ENCODE measurements around the gene FBXO3. TPM values are rescaled to one million over a fixed set of nuclear protein-coding genes. Genes with fewer than 3 reads are reported as not detected.
"Not testable (repeated sequence)": the region's sequence is repeated elsewhere in the genome, so short reads cannot be mapped to it uniquely, and the experiment has no call there.

The FBXO3 gene
- total RNA-seq, 1 donor from 2014 or later: 39.1 TPM

DNA sequence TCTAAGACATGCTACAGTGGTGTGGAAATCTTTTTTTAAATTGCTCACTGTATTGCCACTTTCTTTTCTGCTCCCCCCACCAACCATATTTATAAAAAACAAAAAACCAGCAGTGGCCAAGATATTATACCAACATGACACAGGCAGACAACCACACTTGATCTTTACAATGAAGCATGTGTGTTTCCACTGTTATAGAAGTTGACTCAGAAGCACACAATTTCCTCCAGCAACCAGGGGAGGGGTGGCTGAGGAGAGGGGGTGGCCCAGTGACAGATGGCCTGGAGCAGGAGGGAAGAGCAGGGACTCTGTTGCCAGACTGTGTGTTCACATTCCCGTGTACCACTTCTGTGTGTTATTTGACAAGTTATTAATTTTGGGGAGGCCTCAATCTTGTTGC is 52.9 kb downstream of the FBXO3 start:
- Histone ChIP-seq H3K4me1 (ENCODE audit: control insufficient read depth in 3 of 3, insufficient read depth in 3 of 3, low read length in 3 of 3) (peaks cover 83 to 85% (median 84%) of the 10 kb centered on the region in 3 donors), H3K27me3 (ENCODE audit: control insufficient read depth in 3 of 3, insufficient read depth in 3 of 3, low read length in 3 of 3) (no peaks in the 10 kb centered on the region), H3K9me3 (ENCODE audit: control insufficient read depth in 3 of 3, low read length in 3 of 3) (no peaks in the 10 kb centered on the region), H3K9ac (ENCODE audit: low read depth in 1 of 3, low read length in 3 of 3) (peak overlapping the region in 2 of 3 donors; percentile 33 to 52), H3K4me3 (ENCODE audit: low read length in 3 of 3) (no peak overlapping the region), H3K36me3 (ENCODE audit: control insufficient read depth in 3 of 3, insufficient read depth in 3 of 3, low read length in 3 of 3) (peaks cover 28 to 33% (median 29%) of the 10 kb centered on the region in 3 donors), H3K27ac (ENCODE audit: low read depth, low read length) (peak overlapping the region; percentile 94)

DNA sequence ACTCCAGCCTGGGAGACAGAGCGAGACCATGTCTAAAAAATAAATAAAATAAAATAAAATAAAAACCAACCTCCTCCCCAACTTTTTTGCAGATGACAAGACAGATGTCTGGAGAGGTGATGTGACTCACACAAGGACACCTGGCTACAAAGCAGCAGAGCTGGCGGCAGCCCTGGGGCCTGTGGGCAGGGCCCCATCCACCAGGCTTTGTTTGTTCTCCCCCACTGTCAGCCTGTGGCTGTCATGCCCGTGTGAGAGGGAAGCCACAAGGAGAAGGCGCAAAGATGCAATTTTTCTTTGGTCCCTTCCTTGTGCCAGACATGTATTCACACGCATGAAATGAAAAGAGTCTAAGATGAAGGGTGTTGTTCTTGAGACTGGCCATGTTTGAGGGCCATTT is 54.7 kb downstream of the FBXO3 start:
- H3K9me3 ChIP-seq (ENCODE audit: control insufficient read depth in 3 of 3, low read length in 3 of 3): no peaks in the 10 kb centered on the region
- H3K4me3 ChIP-seq (ENCODE audit: low read length in 3 of 3): no peak overlapping the region
- no peaks in the 10 kb centered on the region for H3K27me3 ChIP-seq (ENCODE audit: control insufficient read depth in 3 of 3, insufficient read depth in 3 of 3, low read length in 3 of 3)
- H3K36me3 ChIP-seq (ENCODE audit: control insufficient read depth in 3 of 3, insufficient read depth in 3 of 3, low read length in 3 of 3): peaks cover 33 to 40% (median 38%) of the 10 kb centered on the region in 3 donors
- peak overlapping the region; percentile 71 for H3K27ac ChIP-seq (ENCODE audit: low read depth, low read length)
- H3K4me1 ChIP-seq (ENCODE audit: control insufficient read depth in 3 of 3, insufficient read depth in 3 of 3, low read length in 3 of 3): peaks cover 75 to 79% (median 76%) of the 10 kb centered on the region in 3 donors
- no peak overlapping the region for H3K9ac ChIP-seq (ENCODE audit: low read depth in 1 of 3, low read length in 3 of 3)

DNA sequence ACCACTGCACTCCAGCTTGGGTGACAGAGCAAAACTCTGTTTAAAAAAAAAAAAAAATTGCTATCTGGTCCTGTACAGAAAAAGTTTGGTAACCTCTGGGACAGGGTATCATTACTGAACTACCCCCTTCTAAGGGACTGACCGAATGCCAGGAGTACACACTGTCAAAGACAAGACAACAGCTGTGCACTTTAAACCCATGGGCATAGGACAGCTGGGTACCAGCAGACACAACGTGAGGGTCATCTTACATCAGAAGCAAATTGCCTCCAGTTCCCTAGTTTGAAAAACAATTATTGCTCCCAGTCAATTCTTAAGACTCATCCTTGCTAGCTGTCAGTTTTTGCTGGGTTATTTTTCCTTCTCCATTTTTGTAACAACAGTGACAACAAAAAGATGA is 55.9 kb downstream of the FBXO3 start:
- H3K36me3 ChIP-seq (ENCODE audit: control insufficient read depth in 3 of 3, insufficient read depth in 3 of 3, low read length in 3 of 3): peaks cover 36 to 48% (median 45%) of the 10 kb centered on the region in 3 donors
- H3K4me1 ChIP-seq (ENCODE audit: control insufficient read depth in 3 of 3, insufficient read depth in 3 of 3, low read length in 3 of 3): peaks cover 63 to 68% (median 65%) of the 10 kb centered on the region in 3 donors
- no peak overlapping the region for H3K9ac ChIP-seq (ENCODE audit: low read depth in 1 of 3, low read length in 3 of 3)
- H3K27ac ChIP-seq (ENCODE audit: low read depth, low read length): no peak overlapping the region
- H3K9me3 ChIP-seq (ENCODE audit: control insufficient read depth in 3 of 3, low read length in 3 of 3): no peaks in the 10 kb centered on the region
- H3K4me3 ChIP-seq (ENCODE audit: low read length in 3 of 3): no peak overlapping the region
- H3K27me3 ChIP-seq (ENCODE audit: control insufficient read depth in 3 of 3, insufficient read depth in 3 of 3, low read length in 3 of 3): no peaks in the 10 kb centered on the region

DNA sequence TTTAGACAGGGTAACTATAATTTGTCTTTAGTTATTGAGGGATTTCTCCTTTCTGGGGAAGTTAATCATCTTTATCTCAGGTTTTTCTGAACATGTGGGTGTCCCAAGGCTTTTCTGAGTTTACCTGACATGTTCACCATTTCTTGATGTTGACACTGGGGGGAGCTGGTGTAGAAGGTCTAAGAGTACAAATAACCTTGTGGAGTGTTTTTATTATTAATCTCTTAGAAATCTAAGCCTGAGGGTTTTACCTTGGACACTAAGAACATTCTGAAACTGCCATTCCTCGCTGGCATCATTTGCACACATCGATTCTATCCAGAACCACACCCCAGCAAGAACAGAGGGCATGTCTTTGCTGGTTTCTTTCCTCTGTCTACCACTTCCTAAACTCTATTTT is 58.1 kb downstream of the FBXO3 start:
- Histone ChIP-seq H3K27ac (ENCODE audit: low read depth, low read length) (peak overlapping the region; percentile 32), H3K9ac (ENCODE audit: low read depth in 1 of 3, low read length in 3 of 3) (peak overlapping the region in 2 of 3 donors; percentile 25 to 29), H3K4me1 (ENCODE audit: control insufficient read depth in 3 of 3, insufficient read depth in 3 of 3, low read length in 3 of 3) (peaks cover 42 to 46% (median 43%) of the 10 kb centered on the region in 3 donors)

DNA sequence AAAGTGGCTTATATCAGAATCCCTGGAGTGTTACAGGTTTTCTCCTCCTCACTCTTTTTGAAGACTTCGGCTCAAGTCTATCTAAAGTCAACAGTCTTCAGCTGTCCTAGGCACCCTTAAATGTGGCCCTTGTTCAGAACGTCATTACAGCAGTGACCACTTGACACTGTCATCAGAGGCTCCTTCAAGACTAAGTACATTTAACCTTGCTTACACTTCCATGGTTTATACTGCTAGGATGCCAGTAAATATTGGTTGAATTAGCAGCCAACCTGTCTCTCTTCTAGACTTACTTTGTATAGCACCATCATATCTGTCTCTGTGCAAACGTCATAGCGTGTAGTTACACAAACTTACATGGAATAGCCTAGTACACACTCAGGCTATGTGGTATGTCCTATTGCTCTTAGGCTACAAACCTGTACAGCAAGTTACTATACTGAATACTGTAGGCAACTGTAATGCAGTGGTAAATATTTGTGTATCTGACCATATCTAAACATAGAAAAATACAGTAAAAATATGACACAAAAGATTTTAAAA is 60.4 kb downstream of the FBXO3 start:
- H3K4me3 ChIP-seq (ENCODE audit: low read length in 3 of 3): no peak overlapping the region
- peaks cover 29 to 54% (median 47%) of the 10 kb centered on the region in 3 donors for H3K36me3 ChIP-seq (ENCODE audit: control insufficient read depth in 3 of 3, insufficient read depth in 3 of 3, low read length in 3 of 3)
- H3K9me3 ChIP-seq (ENCODE audit: control insufficient read depth in 3 of 3, low read length in 3 of 3): no peaks in the 10 kb centered on the region
- H3K9ac ChIP-seq (ENCODE audit: low read depth in 1 of 3, low read length in 3 of 3): no peak overlapping the region
- peaks cover 26 to 35% (median 30%) of the 10 kb centered on the region in 3 donors for H3K4me1 ChIP-seq (ENCODE audit: control insufficient read depth in 3 of 3, insufficient read depth in 3 of 3, low read length in 3 of 3)
- H3K27ac ChIP-seq (ENCODE audit: low read depth, low read length): no peak overlapping the region
- H3K27me3 ChIP-seq (ENCODE audit: control insufficient read depth in 3 of 3, insufficient read depth in 3 of 3, low read length in 3 of 3): no peaks in the 10 kb centered on the region

More for the DNA sequence above, 58.1 kb downstream of the FBXO3 start:
- Histone ChIP-seq H3K36me3 (ENCODE audit: control insufficient read depth in 3 of 3, insufficient read depth in 3 of 3, low read length in 3 of 3) (peaks cover 32 to 56% (median 49%) of the 10 kb centered on the region in 3 donors), H3K27me3 (ENCODE audit: control insufficient read depth in 3 of 3, insufficient read depth in 3 of 3, low read length in 3 of 3) (no peaks in the 10 kb centered on the region), H3K9me3 (ENCODE audit: control insufficient read depth in 3 of 3, low read length in 3 of 3) (no peaks in the 10 kb centered on the region), H3K4me3 (ENCODE audit: low read length in 3 of 3) (no peak overlapping the region)

DNA sequence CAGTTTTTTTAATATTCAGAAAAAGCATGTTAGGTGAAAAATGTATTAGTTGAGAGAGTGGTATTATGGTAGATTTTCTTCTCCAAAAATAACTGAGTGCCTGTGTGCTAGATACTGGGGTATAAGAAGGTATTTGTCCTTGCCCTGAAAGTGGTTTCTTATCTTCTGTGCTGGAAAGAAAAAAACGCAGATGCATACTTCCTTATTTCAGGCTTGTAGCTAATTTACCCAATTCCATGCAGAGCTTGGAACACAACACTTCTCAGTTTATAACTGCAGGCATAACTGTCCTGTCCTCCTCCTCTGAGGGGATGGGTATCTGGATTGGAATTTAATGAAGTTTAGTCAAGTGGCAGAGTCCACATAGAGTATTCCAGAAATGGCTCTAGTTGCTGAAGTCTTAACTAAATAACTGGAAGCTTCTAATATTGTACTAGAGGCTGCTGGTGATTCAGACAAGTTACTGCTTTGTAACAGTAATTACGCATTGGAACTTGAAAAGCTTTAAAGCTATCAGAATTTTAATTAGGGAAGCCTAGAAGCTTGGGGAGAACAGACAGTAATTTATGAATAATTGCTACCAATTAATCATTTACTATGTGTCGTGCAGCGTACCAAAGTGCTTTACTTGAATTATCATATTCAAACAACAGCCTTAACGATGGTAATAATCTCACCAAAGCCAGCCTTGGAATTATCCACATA is 61.0 kb downstream of the FBXO3 start:
- no peak overlapping the region for H3K9ac ChIP-seq (ENCODE audit: low read depth in 1 of 3, low read length in 3 of 3)
- peaks cover 26 to 35% (median 29%) of the 10 kb centered on the region in 3 donors for H3K4me1 ChIP-seq (ENCODE audit: control insufficient read depth in 3 of 3, insufficient read depth in 3 of 3, low read length in 3 of 3)
- no peaks in the 10 kb centered on the region for H3K9me3 ChIP-seq (ENCODE audit: control insufficient read depth in 3 of 3, low read length in 3 of 3)
- H3K4me3 ChIP-seq (ENCODE audit: low read length in 3 of 3): no peak overlapping the region
- H3K36me3 ChIP-seq (ENCODE audit: control insufficient read depth in 3 of 3, insufficient read depth in 3 of 3, low read length in 3 of 3): peaks cover 23 to 49% (median 49%) of the 10 kb centered on the region in 3 donors
- H3K27ac ChIP-seq (ENCODE audit: low read depth, low read length): no peak overlapping the region
- H3K27me3 ChIP-seq (ENCODE audit: control insufficient read depth in 3 of 3, insufficient read depth in 3 of 3, low read length in 3 of 3): no peaks in the 10 kb centered on the region

DNA sequence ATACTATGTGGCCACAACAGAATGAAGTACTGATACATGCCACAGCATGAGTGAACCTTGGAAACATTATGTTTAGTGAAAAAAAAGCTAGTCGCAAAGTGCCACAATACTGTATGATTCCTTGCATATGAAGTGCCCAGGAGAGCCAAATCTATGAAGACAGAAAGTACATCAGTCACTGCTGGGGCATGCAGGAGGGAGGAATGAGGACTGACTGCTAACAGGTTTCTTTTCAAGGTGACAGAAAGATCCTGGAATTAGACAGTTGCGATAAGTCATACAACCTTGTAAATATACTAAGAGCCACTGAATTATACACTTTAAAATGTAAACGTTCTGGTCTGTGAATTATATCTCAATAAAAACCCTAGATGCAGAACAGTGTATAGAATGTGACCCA is 61.9 kb downstream of the FBXO3 start:
- Histone ChIP-seq H3K27ac (ENCODE audit: low read depth, low read length) (no peak overlapping the region), H3K4me1 (ENCODE audit: control insufficient read depth in 3 of 3, insufficient read depth in 3 of 3, low read length in 3 of 3) (peaks cover 28 to 41% (median 31%) of the 10 kb centered on the region in 3 donors), H3K9me3 (ENCODE audit: control insufficient read depth in 3 of 3, low read length in 3 of 3) (no peaks in the 10 kb centered on the region), H3K36me3 (ENCODE audit: control insufficient read depth in 3 of 3, insufficient read depth in 3 of 3, low read length in 3 of 3) (peaks cover 23 to 52% (median 52%) of the 10 kb centered on the region in 3 donors), H3K4me3 (ENCODE audit: low read length in 3 of 3) (no peak overlapping the region), H3K27me3 (ENCODE audit: control insufficient read depth in 3 of 3, insufficient read depth in 3 of 3, low read length in 3 of 3) (no peaks in the 10 kb centered on the region), H3K9ac (ENCODE audit: low read depth in 1 of 3, low read length in 3 of 3) (no peak overlapping the region)

DNA sequence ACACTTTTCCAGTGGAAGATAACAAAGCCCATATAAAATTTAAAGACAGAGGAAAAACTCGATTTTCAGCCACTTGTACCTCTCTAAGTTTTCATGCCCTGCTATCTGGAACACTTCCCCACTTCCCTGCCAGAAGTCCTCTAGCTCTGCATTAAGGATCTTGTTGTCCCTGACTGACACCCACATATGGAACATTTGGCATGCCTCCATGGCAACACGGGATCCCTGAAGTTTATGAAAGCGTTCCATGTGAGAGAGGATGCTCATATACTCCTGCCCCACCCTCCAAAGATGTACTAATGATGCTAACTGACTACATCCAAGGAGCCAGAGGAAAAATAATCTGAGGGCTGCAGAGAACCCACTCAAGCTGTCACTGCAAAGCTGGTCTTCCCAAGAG is 64.9 kb downstream of the FBXO3 start:
- H3K9ac ChIP-seq (ENCODE audit: low read depth in 1 of 3, low read length in 3 of 3): no peak overlapping the region
- H3K4me3 ChIP-seq (ENCODE audit: low read length in 3 of 3): peak overlapping the region in 1 of 3 donors; percentile 16
- no peaks in the 10 kb centered on the region for H3K9me3 ChIP-seq (ENCODE audit: control insufficient read depth in 3 of 3, low read length in 3 of 3)
- peak overlapping the region; percentile 11 for H3K27ac ChIP-seq (ENCODE audit: low read depth, low read length)
- no peaks in the 10 kb centered on the region for H3K27me3 ChIP-seq (ENCODE audit: control insufficient read depth in 3 of 3, insufficient read depth in 3 of 3, low read length in 3 of 3)
- H3K4me1 ChIP-seq (ENCODE audit: control insufficient read depth in 3 of 3, insufficient read depth in 3 of 3, low read length in 3 of 3): peaks cover 41 to 56% (median 45%) of the 10 kb centered on the region in 3 donors
- peaks cover 14 to 43% (median 39%) of the 10 kb centered on the region in 3 donors for H3K36me3 ChIP-seq (ENCODE audit: control insufficient read depth in 3 of 3, insufficient read depth in 3 of 3, low read length in 3 of 3)

DNA sequence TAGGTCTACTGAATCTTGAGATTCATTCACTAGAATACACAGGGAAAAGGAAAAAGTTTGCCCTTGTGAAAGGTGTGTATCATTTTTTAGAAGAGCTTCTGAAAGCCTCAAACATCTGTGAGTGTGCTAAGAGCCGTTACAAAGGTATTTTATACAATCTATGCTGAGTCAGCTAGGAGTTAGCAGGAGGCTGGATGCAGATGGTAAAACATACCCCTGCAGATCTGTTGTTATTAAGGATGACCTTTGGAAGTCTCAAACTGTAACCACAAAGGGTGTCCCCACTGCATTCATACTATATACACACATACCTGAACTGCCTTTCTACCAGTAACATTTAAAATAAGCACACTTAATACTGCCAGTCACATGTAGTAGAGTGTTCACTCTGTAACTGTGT is 65.3 kb downstream of the FBXO3 start:
- Histone ChIP-seq H3K36me3 (ENCODE audit: control insufficient read depth in 3 of 3, insufficient read depth in 3 of 3, low read length in 3 of 3) (peaks cover 14 to 40% (median 35%) of the 10 kb centered on the region in 3 donors), H3K4me1 (ENCODE audit: control insufficient read depth in 3 of 3, insufficient read depth in 3 of 3, low read length in 3 of 3) (peaks cover 46 to 60% (median 49%) of the 10 kb centered on the region in 3 donors), H3K27ac (ENCODE audit: low read depth, low read length) (peak overlapping the region; percentile 11)

DNA sequence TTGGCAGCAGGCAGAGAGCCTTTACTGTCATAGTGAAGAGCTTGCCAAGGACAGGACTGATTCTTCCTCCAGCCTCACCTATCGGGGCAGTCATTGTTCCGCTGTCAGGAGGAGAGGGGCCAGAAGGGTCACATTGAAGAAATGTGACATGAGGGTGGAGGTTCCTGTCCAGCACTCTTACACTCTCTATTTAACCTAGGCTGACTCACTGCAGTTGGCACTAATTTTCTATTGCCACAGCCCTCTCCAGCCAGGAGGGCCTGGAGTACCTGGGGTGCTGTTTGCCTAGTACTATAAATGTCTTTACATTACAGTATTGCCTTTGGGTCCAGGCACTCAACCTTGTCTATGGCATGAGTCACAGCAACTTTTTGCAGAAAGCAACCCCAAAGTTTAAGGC is 66.5 kb downstream of the FBXO3 start:
- H3K4me3 ChIP-seq (ENCODE audit: low read length in 3 of 3); H3K27me3 ChIP-seq (ENCODE audit: control insufficient read depth in 3 of 3, insufficient read depth in 3 of 3, low read length in 3 of 3); H3K9me3 ChIP-seq (ENCODE audit: control insufficient read depth in 3 of 3, low read length in 3 of 3); H3K9ac ChIP-seq (ENCODE audit: low read depth in 1 of 3, low read length in 3 of 3): not testable (repeated sequence)
- Histone ChIP-seq H3K27ac (ENCODE audit: low read depth, low read length) (peak overlapping the region; percentile 72), H3K36me3 (ENCODE audit: control insufficient read depth in 3 of 3, insufficient read depth in 3 of 3, low read length in 3 of 3) (peaks cover 12 to 36% (median 26%) of the 10 kb centered on the region in 3 donors), H3K4me1 (ENCODE audit: control insufficient read depth in 3 of 3, insufficient read depth in 3 of 3, low read length in 3 of 3) (peaks cover 57 to 71% (median 58%) of the 10 kb centered on the region in 3 donors)

More for the DNA sequence above, 65.3 kb downstream of the FBXO3 start:
- H3K9ac ChIP-seq (ENCODE audit: low read depth in 1 of 3, low read length in 3 of 3): no peak overlapping the region
- no peaks in the 10 kb centered on the region for H3K9me3 ChIP-seq (ENCODE audit: control insufficient read depth in 3 of 3, low read length in 3 of 3)
- no peaks in the 10 kb centered on the region for H3K27me3 ChIP-seq (ENCODE audit: control insufficient read depth in 3 of 3, insufficient read depth in 3 of 3, low read length in 3 of 3)
- no peak overlapping the region for H3K4me3 ChIP-seq (ENCODE audit: low read length in 3 of 3)
